Suppressor macrophage treated with lipopolysaccharide for 1 hour (primary cell): ENCODE measurements around the gene RXRA.

ENCODE experiments used
- DNase-seq, 3 donors: peaks; one replicate each; pipeline ENCODE4 v3.0.0-alpha.2; 2020 to 2022

Gene RXRA

DNA sequence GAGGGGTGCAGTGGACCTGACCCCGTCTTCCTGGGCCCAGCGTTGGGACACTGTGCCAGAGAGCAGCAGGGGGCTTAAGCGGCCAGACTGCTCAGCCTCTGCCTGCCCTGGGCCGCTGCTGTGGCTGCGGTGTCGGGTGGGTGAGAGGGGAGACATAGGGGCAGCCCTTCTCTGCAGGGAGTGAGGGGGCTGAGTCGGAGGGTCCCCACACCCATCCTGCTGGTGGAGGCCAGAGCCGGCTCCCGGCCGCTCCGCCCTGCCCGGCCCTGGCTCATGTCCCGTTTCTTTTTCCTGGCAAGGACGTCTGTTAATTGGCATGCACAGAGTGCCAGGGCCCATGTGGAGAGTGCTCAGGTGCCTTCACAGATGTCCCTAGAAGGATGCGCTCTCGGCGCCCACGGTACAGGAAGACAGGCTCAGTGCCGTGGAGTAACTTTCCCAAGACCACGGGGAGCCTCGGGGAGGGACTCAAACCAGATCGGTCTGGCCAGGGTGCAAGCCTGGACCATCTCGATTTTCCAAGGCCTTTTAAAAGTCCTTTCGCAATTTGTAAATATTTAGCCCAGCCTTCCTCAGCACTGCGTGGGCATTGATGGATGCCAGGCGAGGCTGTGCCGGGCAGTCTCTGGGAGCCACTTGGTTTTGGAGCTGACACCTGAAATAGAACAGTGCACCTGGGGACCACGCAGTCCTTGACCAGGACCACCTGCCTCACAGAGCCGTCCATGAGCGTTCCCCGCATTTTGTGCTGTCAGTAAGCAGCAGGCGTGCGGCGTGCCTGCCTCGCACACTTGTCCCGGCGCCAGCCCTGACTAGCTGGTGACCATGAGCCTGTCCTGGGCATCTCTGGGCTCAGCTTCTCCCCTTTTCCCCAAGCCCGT lies 60.9 kb downstream of the RXRA start:
- DNase-seq = no peak

DNA sequence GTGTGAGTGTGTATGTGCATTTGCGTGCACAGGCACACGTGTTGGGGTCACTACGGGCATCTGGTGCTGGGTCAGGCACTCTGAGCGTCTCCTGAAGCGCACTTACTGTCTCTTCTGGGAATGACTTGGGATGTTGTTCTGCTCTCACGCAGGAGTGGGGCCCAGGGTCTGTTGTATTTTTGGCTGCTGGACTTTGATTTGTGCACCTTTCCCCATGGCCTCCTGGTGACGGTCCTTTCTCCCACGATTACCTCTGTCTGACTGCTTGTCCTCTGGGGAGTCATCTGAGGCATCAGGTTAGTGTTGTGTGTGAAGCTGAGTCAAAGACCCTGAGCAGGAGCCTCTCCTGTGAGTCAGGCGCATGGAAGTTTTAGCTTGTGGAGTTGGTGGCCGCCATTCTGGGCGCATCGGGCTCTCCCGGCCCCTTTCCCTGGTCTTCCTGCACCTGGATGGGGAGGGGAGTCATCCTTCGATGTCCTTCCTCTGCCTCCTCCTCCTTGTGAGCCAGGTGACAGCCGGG lies 62.1 kb downstream of the RXRA start:
- DNase-seq = no peak

DNA sequence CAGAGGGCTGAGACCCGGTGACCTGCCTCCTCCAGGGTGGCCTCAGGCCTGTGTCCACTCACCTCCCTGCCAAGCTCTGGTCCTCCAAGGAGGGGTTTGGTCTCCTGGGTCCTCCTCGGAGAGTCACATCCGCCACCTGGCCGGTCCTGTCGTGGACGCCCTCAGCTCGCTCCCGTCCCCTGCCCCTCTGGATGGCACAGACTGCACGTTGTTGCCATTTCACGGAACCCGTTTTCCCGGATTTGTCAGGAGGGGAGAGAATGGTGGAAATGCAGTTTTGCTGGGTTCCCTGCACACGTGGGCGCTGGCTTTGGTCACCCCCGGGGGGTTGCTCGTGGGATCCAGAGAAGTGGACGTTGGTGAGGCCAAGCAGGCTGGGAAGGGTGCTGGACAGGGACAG lies 62.7 kb downstream of the RXRA start:
- DNase-seq = no peak

DNA sequence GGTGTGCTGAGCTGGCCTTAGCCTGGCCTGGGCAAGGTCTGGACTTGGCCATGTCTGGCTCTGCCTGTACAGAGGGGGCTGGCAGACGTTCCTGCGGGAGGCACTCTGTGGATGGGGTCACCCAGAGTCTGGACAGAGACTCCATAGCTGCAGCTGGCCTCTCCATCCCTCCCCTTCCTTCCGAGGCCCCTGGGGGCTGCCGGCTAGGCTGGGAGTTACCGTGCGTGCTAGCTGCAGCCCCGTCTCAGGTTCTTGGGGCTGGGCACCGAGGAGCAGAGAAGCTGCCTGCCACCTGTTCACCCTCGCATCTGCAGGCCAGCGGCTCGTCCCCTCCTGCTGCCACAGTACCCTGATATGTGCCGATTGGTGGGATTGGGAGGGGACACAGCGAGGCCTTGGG lies 63.4 kb downstream of the RXRA start:
- no peak for DNase-seq

DNA sequence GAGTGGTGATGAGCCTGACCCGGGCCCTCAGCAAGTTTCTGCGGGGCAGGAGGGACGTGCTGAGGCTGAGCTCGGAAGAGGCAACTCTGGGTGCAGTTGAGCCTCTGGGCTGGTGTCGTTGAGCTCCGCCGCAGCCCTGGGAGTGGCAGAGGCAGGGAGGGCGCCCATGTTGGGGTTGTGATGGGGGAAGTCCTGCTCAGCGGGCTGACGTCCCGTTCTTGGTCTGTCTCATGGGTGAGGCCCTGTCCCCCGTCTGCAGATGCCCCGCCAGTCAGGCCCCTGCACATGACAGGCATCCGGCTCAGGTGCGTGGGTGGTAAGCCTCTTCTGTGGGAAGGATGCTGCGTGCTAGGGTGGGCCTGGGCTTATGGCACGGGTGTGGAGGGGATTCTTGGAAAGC lies 64.3 kb downstream of the RXRA start:
- DNase-seq = no peak

DNA sequence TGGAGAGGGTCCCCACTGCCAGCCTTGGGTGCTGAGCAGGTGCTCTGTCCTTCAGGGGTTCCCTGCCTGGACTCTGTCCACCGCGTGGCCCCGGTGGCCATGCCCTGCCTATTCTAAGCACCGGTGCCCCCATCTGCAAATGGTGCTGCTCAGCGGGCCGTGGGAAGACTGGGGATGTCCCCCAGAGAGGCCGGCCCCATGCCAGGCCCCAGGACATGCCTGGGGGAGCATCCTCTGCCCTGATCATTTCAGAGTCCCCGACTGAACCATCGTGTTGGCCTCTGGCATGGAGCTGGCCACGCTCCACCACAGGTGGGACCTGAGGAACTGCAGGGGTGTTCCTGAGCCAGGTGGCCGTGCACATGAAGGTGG lies 64.7 kb downstream of the RXRA start:
- DNase-seq = no peak

DNA sequence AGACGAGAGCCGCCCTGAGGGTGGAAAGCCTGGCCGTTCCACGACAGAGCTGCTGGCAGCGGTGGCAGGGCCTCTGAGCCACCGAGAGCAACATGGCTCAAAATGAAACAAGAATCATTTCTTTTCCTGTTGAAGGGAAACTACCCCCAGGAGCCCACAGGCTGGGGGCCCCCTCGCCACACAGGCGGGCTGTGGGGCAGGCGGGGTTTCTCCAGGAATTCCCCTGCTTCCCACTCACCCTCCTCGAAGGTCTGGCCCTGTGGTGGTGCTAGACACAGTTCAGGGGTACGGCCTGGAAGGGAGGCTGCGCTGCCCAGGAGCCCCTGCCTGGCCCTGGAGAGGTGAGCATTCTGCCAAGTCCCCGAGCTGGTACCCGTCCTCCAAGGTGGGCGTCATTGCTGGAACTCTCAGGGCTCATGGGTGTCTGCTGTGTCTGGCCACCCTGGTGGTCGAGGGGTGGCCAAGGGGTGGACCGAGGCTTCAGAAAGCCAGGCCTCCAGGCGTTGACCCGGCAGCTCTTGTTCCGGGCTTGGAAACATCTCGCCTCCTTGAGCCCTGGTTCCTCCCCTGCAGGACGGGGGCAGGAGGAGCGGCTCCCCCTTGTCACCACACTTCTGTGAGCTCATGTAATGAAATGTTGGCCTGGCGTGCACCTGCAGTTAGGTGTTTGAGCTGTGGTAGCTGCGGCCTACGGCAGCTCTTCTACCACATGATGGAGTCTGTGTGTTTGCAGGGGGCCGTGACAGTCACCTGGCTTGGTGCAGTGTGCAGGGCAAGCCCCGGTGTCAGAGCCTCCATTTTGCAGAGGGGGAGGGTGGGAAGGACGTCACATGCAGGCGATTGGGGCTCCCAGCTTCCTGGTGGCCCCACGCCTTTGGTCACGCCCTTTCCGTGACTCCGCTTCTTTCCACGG lies 65.3 kb downstream of the RXRA start:
- DNase-seq = peak; percentile 76 to 87 (median 84)

DNA sequence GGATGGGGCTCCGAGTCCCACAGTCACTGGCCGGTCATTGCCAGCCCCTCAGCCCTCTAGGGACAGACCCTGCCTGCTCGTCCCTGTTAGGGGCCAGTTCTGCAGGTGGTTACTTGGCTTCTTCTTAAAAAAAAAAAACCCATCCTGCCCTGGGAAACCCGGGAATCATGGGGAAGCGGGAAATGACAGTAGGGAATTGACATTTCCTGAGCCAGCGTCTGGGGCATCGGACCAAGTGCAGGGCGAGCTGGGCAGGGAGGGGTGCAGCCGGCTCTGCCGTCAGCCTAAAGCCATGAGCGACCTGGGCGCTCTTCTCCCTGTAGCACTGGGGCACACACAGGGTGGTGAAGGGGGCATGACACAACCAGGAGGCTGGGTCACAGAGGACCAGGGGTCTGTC lies 66.6 kb downstream of the RXRA start:
- no peak for DNase-seq

DNA sequence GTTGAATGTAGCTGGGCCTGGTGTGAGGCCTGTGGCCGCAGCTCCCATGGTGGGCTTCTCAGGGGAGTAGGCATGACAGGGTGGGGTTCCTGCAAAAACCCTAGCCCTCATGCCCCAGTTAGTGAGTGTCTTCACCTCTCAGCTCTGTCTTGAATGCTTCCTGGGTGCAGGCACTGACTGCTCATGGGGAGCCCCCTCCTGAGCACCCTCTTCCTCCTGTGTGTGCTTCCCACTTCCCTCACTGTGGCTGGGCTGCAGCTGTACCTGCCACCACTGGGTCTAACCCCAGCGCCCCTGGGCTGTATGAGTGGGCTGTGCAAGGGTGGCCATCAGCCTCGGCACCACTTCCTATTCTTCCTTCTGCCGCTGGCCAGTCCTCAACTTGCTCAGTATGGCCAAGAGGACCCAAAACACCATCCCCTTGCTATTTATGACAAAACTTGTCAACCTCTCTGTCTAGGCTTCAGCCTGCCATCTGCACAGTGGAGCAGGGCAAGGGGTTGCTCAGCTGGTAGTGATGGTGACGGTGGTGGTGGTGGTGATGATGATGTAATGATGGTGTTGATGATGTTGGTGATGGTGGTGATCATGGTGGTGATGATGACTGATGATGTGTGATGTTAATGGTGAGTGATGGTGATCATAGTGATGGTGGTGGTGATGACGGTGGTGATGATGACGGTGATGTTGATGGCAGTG lies 67.5 kb downstream of the RXRA start:
- DNase-seq = no peak

DNA sequence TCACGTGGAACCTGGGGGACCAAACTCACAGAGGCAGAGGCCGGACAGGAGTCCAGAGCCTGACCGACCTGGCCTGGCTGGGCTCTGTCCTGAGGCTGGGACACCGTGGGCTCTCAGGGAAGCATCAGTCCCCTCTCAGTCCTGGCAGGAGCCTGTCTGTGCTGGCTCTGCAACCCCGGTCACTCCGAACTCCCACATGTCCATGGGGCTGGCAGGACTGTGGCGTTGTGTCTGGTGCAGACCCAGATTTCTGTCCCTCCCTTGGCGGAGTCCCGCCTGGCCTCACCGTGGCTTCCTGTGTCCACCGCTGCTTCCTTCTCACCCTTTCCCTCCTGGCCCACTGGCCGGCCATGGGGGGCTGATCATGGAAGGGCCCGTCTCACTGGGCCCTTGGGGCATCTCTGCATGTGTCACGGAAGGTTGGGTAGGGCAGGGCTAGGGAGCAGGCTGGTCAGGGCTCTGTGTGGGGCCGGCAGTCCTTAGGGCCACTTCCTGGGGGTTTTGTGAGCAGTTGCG lies 68.8 kb downstream of the RXRA start:
- DNase-seq = no peak

DNA sequence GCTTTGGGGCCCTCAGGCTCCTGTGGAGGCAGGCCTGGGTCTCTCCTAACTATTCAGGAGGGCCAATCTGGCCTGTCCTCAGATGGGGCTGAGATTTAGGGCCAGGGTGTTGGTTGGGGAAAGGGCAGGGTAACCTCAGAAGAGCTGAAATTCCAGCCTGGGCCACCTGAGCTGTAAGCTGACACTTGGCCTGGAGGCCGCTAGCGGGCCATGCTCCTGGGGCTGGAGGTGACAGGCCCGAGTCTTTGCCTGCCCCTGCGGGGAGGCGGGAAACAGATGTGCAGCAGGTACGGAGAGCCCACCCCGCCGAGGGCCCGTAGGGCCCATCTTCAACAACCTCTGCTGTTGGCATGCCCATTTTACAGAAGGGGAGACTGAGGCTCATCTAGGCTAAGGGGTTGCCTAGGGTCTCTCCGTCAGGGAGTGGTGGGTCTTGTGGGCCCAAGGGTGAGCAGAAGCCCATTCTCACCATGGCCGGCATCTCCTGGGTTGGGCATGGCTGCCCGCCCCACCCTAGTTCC lies 69.5 kb downstream of the RXRA start:
- no peak for DNase-seq

DNA sequence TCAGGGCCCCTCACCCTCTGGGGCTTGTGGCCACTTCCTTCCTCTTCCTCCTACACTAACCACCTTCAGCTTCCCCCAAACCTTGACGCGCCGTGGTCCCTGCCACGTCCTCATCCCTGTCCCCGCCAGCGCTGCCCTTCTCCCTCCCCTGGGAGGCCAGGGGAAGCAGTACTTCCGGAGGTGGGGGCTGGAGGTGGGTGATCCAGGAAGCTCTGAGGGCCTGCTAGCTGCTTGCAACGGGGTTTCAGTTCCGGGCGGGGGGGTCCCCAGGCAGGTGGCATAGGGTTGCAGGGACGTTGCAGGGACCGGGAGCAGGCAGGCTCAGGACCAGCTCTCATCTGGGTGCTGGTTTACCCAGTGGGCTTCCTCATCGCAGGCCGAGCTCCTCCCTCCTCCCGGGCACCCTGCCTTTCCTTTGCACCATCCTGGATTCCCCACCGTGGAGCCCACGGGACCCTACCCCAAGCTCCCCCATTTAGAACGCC lies 70.0 kb downstream of the RXRA start:
- DNase-seq = peak in 2 of 3 donors; percentile 51 to 65

DNA sequence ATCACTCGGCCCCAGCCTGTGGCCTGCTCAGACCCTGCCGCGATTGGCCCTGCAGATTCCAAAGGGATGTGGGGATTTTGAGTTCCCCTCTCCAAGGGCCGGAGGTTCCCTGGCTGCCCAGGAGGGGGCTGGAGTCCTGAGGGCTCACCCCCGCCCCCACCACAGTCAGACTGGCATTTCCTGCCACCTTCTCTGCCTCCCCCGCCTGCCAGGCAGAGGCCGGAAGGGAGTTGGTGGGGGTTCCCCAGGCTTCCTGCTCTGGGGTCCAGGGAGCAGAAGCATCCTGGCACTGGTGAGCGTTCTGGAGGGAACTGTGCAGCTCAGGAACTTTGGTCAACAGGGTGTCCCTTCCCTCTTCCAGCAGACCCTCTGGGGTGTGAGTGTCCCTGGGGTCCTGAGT lies 70.6 kb downstream of the RXRA start:
- DNase-seq = peak; percentile 72 to 88 (median 82)

DNA sequence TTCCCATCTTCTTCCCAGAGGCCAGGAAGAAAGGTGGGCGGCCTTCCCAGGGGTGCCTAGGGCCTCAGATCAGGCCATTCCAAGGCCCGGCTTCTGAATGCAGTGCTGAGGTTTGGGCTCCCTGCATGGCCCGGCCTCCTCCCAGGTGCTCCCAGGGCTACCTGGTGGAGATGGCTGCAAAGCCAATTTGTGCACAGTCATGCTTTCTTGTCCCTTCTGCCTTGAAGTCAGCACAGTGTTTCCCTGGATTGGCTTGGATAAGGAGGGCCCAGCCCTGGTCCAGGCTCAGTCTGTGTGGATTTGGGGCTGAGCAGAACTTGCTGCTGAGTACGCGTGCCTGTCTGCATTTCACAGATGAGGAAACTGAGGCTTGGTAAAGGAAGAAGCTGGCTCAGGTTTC lies 72.5 kb downstream of the RXRA start:
- DNase-seq = no peak

DNA sequence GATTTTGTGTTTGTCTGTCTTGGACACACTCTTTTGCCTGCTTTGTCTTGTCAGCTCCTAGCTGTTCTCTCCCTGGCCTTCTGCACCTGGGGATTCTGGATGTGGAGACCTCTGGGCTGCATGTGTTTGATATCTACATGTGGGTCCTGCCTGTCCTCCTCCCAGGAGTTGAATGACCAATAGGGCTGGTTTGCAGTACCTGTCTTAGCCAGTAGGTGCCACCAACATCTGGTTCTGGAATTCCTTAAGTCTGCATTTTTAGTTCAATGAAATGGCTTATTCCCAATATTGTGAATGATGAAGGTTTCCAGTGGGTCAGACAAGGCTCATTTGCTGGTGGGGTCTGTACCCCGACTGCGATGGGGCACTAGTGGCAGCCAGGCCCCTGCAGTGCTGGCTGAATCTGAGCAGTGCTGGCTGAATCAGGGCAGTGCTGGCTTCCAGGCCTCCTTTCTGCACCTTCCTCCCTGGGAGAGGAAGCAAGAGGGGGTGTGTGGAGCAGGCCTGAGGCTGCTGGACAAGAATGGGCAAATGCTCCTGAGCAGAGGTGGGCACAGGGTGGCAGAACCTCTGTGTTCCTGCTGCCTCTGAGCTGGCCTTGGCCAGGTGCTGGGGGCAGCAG lies 73.3 kb downstream of the RXRA start:
- DNase-seq = peak; percentile 68 to 75 (median 72)

DNA sequence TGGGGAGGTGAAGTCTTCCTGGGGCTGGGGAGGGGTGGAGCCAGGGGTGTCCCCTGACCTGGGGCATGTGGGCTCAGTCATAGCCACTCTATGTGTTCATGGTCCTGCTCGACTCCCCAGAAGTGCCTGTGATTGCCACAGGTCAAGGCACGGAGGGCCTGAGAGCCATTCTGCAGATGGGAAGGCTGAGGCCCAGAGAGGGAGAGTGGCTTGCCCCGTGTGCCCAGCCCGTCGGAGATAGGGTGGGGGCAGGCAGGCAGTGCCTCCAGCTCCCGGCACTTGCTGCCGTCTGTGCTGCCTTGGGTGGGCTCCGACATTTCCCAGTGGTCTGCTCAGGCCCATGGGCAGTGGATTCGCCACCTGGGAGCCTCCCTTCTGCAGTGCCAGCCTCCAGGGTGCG lies 74.0 kb downstream of the RXRA start:
- DNase-seq = no peak

DNA sequence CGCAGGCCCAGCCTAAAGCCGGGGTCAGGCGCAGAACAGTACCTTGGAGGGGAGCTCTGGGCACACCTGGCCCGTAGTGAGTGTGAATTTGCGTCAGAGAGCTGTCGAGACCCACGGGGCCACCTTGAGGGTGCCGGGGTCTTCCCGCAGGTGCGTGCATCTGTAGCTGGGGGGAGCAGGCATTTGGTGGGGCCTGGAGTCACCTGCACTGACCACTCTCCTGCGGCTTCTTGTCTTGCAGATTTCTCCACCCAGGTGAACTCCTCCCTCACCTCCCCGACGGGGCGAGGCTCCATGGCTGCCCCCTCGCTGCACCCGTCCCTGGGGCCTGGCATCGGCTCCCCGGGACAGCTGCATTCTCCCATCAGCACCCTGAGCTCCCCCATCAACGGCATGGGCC lies 75.1 kb downstream of the RXRA start:
- no peak for DNase-seq

DNA sequence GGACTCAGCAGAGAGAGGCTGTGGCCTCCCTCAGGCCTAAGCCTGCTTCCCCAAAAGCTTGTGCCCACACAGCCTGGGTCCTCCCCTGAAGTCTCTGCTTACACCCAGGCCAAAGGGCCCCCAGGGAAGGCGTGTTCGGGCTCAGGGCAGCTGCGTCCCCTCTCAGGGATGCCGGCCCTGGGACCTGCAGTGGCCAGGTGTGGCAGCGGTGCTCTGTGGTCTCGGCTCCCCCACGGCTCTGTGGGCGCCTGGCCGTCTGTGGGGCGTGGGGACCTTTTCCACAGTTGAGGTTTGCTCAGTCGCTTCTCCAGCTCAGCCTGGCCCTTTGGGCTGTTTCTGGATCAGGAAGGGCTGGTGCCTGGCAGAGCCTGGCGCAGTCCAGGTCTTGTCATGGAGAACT lies 75.9 kb downstream of the RXRA start:
- no peak for DNase-seq

DNA sequence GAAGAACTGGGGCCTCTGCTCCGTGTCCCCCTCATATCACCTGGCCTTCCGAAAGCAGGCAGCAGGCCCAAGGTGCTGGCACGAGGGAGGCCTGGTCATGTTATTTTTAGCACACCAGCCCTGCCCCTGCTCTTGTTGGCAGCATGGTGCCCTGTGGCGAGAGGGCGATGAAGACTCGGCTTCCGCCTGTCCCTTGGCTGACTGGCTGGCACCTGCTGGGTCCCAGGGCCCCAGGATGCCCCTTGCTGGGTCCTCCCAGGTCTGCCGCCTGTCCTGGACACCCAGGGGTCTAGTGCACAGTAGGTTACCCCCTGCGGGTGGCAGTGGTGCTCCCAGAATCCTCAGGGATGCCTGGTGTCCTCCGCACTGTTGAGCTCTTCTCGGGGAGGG lies 77.0 kb downstream of the RXRA start:
- DNase-seq = no peak

DNA sequence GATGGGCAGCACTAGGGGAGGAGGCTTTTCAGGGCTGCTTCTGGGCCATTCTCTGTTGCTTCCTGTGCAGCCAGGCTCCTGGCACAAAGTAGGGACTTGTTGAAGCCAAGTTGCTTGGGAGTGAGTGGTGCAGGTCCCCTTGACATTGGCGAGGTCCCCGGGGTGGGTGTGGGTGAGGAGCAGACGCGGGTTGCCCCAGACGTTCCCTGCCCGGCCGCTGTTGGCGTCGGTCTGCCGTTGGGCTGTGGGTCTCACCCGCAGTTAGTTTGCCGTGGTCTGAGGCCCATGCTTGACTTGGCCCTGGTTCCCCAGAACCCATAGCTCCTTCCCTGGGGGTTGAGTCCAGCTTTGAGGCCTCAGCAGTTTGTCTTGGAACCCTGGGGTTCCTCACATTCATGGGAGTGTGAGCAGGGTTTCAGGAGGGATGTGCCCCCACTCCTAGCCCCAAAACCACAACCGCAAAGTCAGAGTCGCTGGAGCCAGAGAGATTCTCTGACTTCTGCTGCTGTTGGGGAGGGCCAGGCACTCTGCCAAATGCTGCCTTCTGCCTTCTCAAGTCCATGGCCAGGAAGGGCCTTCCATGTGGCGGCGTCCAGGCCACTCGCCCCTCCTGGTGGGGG lies 77.5 kb downstream of the RXRA start:
- DNase-seq = peak; percentile 58 to 71 (median 63)
